GM18526 (cell line): ENCODE data around the gene XXYLT1.
A peak's percentile ranks its signal among the peaks of the same experiment; 100 is the strongest.

Experiments
- POLR2A ChIP-seq: IDR thresholded peaks from 3 replicates; pipeline ENCODE4 v1.6.1; 2011; ENCODE audit not compliant: insufficient read length; ENCODE audit errors: extremely low read depth

The XXYLT1 gene

GRCh38 chr3:195270817-195271409 is at the start of gene XXYLT1:
Gene XXYLT1, minus strand, starts transcription at chr3:195271159. Its CDS starts 101 bp downstream, at chr3:195271058.
- peak; percentile 73 for TF ChIP-seq POLR2A

GRCh38 chr3:195319060-195319459 is 48.1 kb upstream of the XXYLT1 start:
- TF ChIP-seq POLR2A: no peak

GRCh38 chr3:195312714-195313113 is 41.8 kb upstream of the XXYLT1 start:
- no peak for TF ChIP-seq POLR2A

- no peak for TF ChIP-seq POLR2A
Measured at GRCh38 chr3:195307711-195308110, 36.8 kb upstream of the XXYLT1 start.

GRCh38 chr3:195306369-195306768 is 35.4 kb upstream of the XXYLT1 start:
- no peak for TF ChIP-seq POLR2A

- no peak for TF ChIP-seq POLR2A
Measured at GRCh38 chr3:195302431-195302830, 31.5 kb upstream of the XXYLT1 start.

- TF ChIP-seq POLR2A: no peak
Measured at GRCh38 chr3:195297446-195297845, 26.5 kb upstream of the XXYLT1 start.

GRCh38 chr3:195296662-195297061 is 25.7 kb upstream of the XXYLT1 start:
- TF ChIP-seq POLR2A: no peak

- TF ChIP-seq POLR2A: no peak
Measured at GRCh38 chr3:195291121-195291520, 20.2 kb upstream of the XXYLT1 start.

- no peak for TF ChIP-seq POLR2A
Measured at GRCh38 chr3:195286115-195286872, 15.3 kb upstream of the XXYLT1 start.

GRCh38 chr3:195285372-195285771 is 14.4 kb upstream of the XXYLT1 start:
- TF ChIP-seq POLR2A: no peak

- no peak for TF ChIP-seq POLR2A
Measured at GRCh38 chr3:195284842-195285241, 13.9 kb upstream of the XXYLT1 start.

GRCh38 chr3:195282961-195283360 is 12.0 kb upstream of the XXYLT1 start:
- TF ChIP-seq POLR2A: no peak

GRCh38 chr3:195274259-195274966 is 3.5 kb upstream of the XXYLT1 start:
- no peak for TF ChIP-seq POLR2A

- no peak for TF ChIP-seq POLR2A
Measured at GRCh38 chr3:195271410-195272243, 668 bp upstream of the XXYLT1 start.

GRCh38 chr3:195270079-195270816 is 711 bp downstream of the XXYLT1 start:
- no peak for TF ChIP-seq POLR2A
